ENCODE measurements around the gene TIPARP. TPM values are rescaled to one million over a fixed set of nuclear protein-coding genes. Genes with fewer than 3 reads are reported as not detected.
"Not testable (repeated sequence)": the region's sequence is repeated elsewhere in the genome, so short reads cannot be mapped to it uniquely, and the experiment has no call there.

TIPARP gene
- total RNA-seq, 1 donor = 67.1 TPM

DNA sequence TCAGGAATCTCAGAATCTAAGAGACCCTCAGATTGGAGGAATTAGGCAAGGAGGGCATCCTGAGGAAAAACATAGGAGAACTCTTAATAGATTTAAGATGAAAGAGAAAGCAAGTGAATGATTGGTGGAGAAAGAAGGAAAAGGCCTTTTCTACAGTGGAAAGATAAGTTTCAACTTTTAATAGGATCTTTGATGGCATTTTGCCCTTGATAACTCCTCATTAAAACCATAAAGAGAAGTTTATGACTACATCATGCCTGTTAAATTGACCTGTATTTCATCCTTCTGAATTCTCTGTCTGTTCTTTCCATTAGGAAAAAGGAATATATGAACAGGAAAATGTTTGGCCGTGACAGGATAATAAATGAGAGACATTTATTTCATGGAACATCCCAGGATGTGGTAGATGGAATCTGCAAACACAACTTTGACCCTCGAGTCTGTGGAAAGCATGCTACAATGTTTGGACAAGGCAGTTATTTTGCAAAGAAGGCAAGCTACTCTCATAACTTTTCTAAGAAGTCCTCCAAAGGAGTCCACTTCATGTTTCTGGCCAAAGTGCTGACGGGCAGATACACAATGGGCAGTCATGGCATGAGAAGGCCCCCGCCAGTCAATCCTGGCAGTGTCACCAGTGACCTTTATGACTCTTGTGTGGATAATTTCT, 30.1 kb downstream of the TIPARP start:
- H3K4me3 ChIP-seq (ENCODE audit: low read depth, low read length) = no peak overlapping the region
- no peak for DNase-seq (ENCODE audit: low read depth)
- TF ChIP-seq, protein P1, sequence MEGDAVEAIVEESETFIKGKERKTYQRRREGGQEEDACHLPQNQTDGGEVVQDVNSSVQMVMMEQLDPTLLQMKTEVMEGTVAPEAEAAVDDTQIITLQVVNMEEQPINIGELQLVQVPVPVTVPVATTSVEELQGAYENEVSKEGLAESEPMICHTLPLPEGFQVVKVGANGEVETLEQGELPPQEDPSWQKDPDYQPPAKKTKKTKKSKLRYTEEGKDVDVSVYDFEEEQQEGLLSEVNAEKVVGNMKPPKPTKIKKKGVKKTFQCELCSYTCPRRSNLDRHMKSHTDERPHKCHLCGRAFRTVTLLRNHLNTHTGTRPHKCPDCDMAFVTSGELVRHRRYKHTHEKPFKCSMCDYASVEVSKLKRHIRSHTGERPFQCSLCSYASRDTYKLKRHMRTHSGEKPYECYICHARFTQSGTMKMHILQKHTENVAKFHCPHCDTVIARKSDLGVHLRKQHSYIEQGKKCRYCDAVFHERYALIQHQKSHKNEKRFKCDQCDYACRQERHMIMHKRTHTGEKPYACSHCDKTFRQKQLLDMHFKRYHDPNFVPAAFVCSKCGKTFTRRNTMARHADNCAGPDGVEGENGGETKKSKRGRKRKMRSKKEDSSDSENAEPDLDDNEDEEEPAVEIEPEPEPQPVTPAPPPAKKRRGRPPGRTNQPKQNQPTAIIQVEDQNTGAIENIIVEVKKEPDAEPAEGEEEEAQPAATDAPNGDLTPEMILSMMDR (IDR thresholded peaks at IDR 0.05; ENCODE audit: insufficient read depth, low read length) = no peak

- no peak for DNase-seq (ENCODE audit: low read depth)
- H3K4me3 ChIP-seq (ENCODE audit: low read depth, low read length) = no peak overlapping the region
- TF ChIP-seq, protein P1 (IDR thresholded peaks at IDR 0.05; ENCODE audit: insufficient read depth, low read length) = no peak
These were observed 31.6 kb downstream of the TIPARP start for GRCh38 chr3:156705761-156706616.

GRCh38 chr3:156707588-156707987, 33.2 kb downstream of the TIPARP start:
- H3K4me3 ChIP-seq (ENCODE audit: low read depth, low read length) = no peak overlapping the region
- no peak for DNase-seq (ENCODE audit: low read depth)
- TF ChIP-seq, protein P1 (IDR thresholded peaks at IDR 0.05; ENCODE audit: insufficient read depth, low read length) = no peak

DNA sequence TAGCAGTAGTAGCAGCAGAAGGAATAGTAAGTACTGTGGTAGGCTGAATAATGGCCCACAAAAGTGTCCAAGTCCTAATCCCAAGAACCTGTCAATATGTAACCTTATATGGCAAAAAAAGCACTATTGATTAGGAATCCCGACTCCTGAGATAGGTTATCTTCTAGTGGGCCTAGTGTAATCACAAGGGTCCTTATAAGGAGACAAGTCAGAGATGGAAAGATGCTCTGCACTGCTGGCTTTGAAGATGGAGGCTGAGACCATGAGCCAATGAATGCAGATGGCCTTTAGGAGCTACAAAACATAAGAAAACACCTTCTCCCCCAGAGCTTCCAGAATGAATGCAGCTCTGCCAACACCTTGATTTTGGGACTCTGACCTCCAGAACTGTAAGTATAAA, 36.0 kb downstream of the TIPARP start:
- TF ChIP-seq, protein P1 (IDR thresholded peaks at IDR 0.05; ENCODE audit: insufficient read depth, low read length) = no peak
- no peak for DNase-seq (ENCODE audit: low read depth)
- no peak overlapping the region for H3K4me3 ChIP-seq (ENCODE audit: low read depth, low read length)

GRCh38 chr3:156711113-156711512, 36.7 kb downstream of the TIPARP start:
- DNase-seq (ENCODE audit: low read depth) = no peak
- TF ChIP-seq, protein P1 (IDR thresholded peaks at IDR 0.05; ENCODE audit: insufficient read depth, low read length) = no peak
- no peak overlapping the region for H3K4me3 ChIP-seq (ENCODE audit: low read depth, low read length)

- H3K4me3 ChIP-seq (ENCODE audit: low read depth, low read length); DNase-seq (ENCODE audit: low read depth): not testable (repeated sequence)
These were observed 37.6 kb downstream of the TIPARP start for GRCh38 chr3:156711944-156712343.

DNA sequence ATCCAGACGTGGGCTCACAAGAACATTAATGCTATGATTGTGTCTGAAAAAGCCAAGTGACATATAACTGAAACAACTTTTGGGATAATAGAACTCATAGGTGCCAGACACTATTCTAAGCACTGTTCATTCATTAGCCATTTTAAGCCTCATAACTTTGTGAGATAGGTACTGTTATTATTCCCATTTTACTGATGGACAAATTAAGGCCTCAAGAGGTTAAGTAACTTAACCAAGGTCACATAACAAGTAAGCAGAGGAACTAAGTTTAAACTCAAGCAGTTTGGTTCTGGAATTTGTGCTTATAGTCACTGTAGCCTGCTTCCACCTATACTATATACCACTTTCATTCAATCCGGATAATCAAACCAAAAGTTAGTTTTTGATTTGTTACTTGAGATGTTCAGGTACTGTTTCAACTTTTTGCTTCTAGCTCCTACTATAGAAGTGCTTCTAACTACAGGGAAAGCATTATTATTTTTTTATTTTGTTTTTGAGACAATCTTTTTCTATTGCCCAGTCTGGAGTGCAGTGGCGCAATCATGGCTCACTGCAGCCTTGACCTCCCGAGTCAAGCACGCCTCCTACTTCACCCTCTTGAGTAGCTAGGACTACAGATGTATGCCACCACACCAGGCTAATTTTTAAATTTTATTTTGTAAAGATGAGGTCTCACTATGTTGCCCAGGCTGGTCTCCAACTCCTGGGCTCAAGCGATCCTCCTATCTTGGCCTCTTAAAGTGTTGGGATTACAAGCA, 41.9 kb downstream of the TIPARP start:
- H3K4me3 ChIP-seq (ENCODE audit: low read depth, low read length) = no peak overlapping the region
- no peak for DNase-seq (ENCODE audit: low read depth)

More for the DNA sequence above, 41.9 kb downstream of the TIPARP start:
- TF ChIP-seq, protein P1 (IDR thresholded peaks at IDR 0.05; ENCODE audit: insufficient read depth, low read length) = no peak

Data from fibroblast of the aortic adventitia (primary cell).